Measurements from ENCODE around the gene CLEC11A.
"Not testable (repeated sequence)": the region's sequence is repeated elsewhere in the genome, so short reads cannot be mapped to it uniquely, and the experiment has no call there.

Gene CLEC11A

DNA sequence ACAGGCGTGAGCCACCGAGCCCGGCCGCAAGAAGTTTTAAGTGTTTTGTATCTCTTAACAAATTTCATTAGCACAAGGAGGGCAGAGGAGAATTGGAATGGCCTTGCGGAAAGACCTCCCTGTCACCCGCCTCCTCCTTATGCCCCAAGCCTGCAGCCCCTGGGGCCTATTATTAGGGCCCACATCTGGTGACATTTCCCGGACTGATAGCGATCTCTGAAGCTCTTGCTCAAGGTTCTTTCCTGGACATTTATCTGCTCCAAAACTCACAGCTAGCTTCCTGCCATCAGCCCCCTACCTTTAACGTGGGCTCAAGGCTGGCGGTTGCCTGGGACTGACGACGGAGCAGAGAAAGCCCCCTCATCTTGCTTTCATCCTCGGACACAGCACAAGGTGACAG lies 40.4 kb downstream of the CLEC11A start:
- DNase-seq: not testable (repeated sequence)

DNA sequence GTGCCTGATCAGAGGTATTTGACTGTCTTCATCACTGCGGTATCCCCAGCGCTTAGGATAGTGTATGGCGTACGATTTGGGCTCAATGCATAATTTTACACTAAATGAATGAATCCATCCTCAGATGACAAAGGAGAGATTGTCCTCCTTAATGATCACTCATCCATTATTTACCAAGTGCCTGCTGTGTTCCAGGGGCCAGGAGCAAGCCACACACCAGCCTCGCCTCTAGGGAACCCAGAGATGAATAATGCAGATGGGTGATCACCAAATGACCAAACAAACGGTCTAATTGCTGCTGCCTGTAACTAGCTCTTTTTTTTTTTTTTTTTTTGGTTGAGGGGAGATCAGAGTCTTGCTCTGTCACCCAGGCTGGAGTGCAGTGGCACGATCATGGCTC lies 41.2 kb downstream of the CLEC11A start:
- no peak for DNase-seq

DNA sequence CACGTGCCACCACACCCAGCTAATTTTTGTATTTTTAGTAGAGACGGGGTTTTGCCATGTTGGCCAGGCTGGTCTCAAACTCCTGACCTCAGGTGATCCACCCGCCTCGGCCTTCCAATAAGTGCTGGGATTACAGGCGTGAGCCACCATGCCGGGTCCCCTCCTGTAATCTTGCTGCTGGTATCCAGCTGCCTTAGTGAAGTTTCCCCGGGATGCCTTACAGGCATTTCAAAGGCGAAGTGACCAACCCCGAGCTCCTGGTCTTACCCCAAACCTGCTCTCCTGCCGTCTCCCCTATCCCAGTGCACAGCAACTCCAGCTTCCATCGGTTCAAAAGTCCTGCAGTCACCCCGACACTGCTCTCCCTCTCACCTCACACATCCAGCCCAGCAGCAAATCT lies 43.6 kb downstream of the CLEC11A start:
- not testable (repeated sequence) for DNase-seq

- DNase-seq: not testable (repeated sequence)
Observed at GRCh38 chr19:50767263-50767662, 44.1 kb downstream of the CLEC11A start.

GRCh38 chr19:50768277-50768676 lies 45.1 kb downstream of the CLEC11A start:
- no peak for DNase-seq

- not testable (repeated sequence) for DNase-seq
Observed at GRCh38 chr19:50770164-50770563, 47.0 kb downstream of the CLEC11A start, which contains the start of gene GPR32. Gene GPR32 (plus strand): TSS chr19:50770464. CDS start chr19:50770601, 137 bp downstream.

GRCh38 chr19:50770888-50771287 lies 47.7 kb downstream of the CLEC11A start:
- no peak for DNase-seq

DNA sequence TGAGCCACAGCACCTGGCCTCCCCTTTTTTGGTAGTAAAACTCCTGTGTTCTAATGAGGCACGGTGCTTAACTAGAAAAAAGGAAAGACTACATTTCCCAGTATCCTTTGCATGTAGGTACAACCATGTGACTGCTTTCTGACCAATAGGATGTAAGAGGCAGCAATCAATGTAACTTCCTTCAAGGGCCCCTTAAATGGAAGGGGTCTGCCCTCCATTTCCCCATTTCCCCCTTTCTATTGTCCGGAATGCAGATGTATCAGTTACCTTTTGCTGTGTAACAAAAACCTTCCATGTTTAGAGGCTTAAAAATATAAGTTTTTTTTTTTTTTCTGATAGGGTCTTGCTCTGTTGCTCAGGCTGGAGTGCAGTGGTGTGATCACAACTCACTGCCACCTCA lies 49.3 kb downstream of the CLEC11A start:
- no peak for DNase-seq

- not testable (repeated sequence) for DNase-seq
Observed at GRCh38 chr19:50772912-50773311, 49.7 kb downstream of the CLEC11A start.

DNA sequence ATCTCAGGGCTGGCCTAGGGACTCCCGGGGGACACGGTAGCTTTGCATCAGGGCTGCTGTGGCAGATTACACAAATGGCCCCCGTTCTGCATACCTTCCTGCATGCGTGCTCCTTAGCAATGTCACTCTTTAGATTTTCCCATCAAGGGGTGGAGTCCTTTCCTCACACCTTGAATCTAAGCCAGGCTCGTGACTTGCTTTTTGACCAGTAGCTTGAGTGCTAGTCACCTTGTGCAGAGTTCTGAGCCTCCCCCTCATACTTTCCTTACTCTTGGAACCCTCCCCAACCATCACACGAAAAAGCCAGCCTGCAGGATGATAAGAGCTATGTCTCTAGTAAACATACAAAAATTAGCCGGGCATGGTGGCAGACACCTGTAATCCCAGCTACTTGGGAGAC lies 50.3 kb downstream of the CLEC11A start:
- DNase-seq: not testable (repeated sequence)

Data from NCI-H2107 (cell line).